Activated CD4-positive, CD25-positive, alpha-beta regulatory T cell treated with anti-CD3 and anti-CD28 coated beads, Interleukin-2, amount 50 U/mL, for 24 hours (primary cell): ENCODE results near the gene C22orf39.
A peak's percentile ranks its signal among the peaks of the same experiment; 100 is the strongest.

ENCODE experiments used
- ATAC-seq, 2 donors: fragments of 150-1000 bp; cut with Tn5 transposase; one replicate each; pipeline ENCODE4 v1.10.0; 2021; ENCODE audit warnings: mild to moderate bottlenecking in 1 of 2, moderate library complexity in 1 of 2

Gene C22orf39

GRCh38 chr22:19429950-19430889 lies 17.3 kb downstream of the C22orf39 start:
- no peak for ATAC-seq

- no peak for ATAC-seq
These were observed 23.4 kb downstream of the C22orf39 start for GRCh38 chr22:19424186-19424500.

GRCh38 chr22:19422440-19423301 lies 24.8 kb downstream of the C22orf39 start:
- no peak for ATAC-seq

- no peak for ATAC-seq
These were observed 27.2 kb downstream of the C22orf39 start for GRCh38 chr22:19420321-19420720.

GRCh38 chr22:19419464-19420178 lies 27.9 kb downstream of the C22orf39 start:
- ATAC-seq: peak; percentile 98

GRCh38 chr22:19419086-19419463 lies 28.4 kb downstream of the C22orf39 start:
- no peak for ATAC-seq

- ATAC-seq: no peak
These were observed 34.6 kb downstream of the C22orf39 start for GRCh38 chr22:19412923-19413322.

- ATAC-seq: no peak
These were observed 35.0 kb downstream of the C22orf39 start for GRCh38 chr22:19412478-19412877.

GRCh38 chr22:19411690-19412045 lies 35.8 kb downstream of the C22orf39 start:
- no peak for ATAC-seq

- ATAC-seq: no peak
These were observed 36.4 kb downstream of the C22orf39 start for GRCh38 chr22:19410941-19411689.

GRCh38 chr22:19407649-19408606 lies 39.6 kb downstream of the C22orf39 start:
- no peak for ATAC-seq

- ATAC-seq: no peak
These were observed 40.7 kb downstream of the C22orf39 start for GRCh38 chr22:19406846-19407245.

GRCh38 chr22:19406281-19406811 lies 41.2 kb downstream of the C22orf39 start:
- ATAC-seq: no peak

- ATAC-seq: no peak
These were observed 41.9 kb downstream of the C22orf39 start for GRCh38 chr22:19405652-19406051.

GRCh38 chr22:19405133-19405532 lies 42.4 kb downstream of the C22orf39 start:
- no peak for ATAC-seq

GRCh38 chr22:19404676-19405075 lies 42.8 kb downstream of the C22orf39 start:
- no peak for ATAC-seq

GRCh38 chr22:19402642-19403191 lies 44.8 kb downstream of the C22orf39 start:
- no peak for ATAC-seq

- ATAC-seq: no peak
These were observed 46.0 kb downstream of the C22orf39 start for GRCh38 chr22:19401483-19401882.

GRCh38 chr22:19400881-19401280 lies 46.6 kb downstream of the C22orf39 start:
- ATAC-seq: no peak

- ATAC-seq: no peak
These were observed 48.9 kb downstream of the C22orf39 start for GRCh38 chr22:19398652-19399051.

GRCh38 chr22:19398206-19398605 lies 49.3 kb downstream of the C22orf39 start:
- no peak for ATAC-seq
